H1 (cell line): ENCODE data around the gene NEGR1. TPM values are rescaled to one million over a fixed set of nuclear protein-coding genes. Genes with fewer than 3 reads are reported as not detected.

Experiments
- CTCF ChIA-PET: fragments of 300-600 bp; sonication (Branson Sonifier 250); formaldehyde crosslinking; loops from one replicate; lab custom pipeline; 2021; ENCODE audit not compliant: partially characterized antibody; lab: Charles Lee
- POLR2A ChIA-PET: fragments of 300-600 bp; sonication (Branson Sonifier 250); formaldehyde crosslinking; loops from one replicate; lab custom pipeline; 2021; ENCODE audit warnings: inconsistent platforms; ENCODE audit not compliant: partially characterized antibody; lab: Charles Lee
- DNase-seq, 2 experiments: peaks; one replicate each; pipeline versions ENCODE4 v3.0.0 to v3.0.0-alpha.2; 2010 to 2022; ENCODE audit warnings: low spot score in 2 of 2, low read depth in 1 of 2, mixed read lengths in 1 of 2
- FAIRE-seq: peaks from 2 replicates; lab custom pipeline; 2011; peaks lifted over from hg19 to GRCh38; lab: Jason Lieb, UNC
- H2AFZ ChIP-seq: 2 replicates; pipeline ENCODE4 v1.8.1; 2012; ENCODE audit warnings: low read length, inconsistent platforms
- H2AK5ac ChIP-seq: 2 replicates; pipeline ENCODE4 v1.6.1; 2013; ENCODE audit warnings: low read depth, low read length
- H2BK120ac ChIP-seq: replicated peaks from 2 replicates; pipeline ENCODE3; 2013; ENCODE audit warnings: low read depth, low read length, inconsistent platforms
- H2BK12ac ChIP-seq: 2 replicates; pipeline ENCODE4 v1.6.1; 2013; ENCODE audit warnings: low read depth, low read length
- H2BK15ac ChIP-seq: 2 replicates; pipeline ENCODE4 v1.6.1; 2013; ENCODE audit warnings: low read length
- H2BK20ac ChIP-seq: 2 replicates; pipeline ENCODE4 v1.6.1; 2013; ENCODE audit warnings: low read length
- H2BK5ac ChIP-seq: 2 replicates; pipeline ENCODE4 v1.6.1; 2013; ENCODE audit warnings: low read depth, low read length
- H3K14ac ChIP-seq: 2 replicates; pipeline ENCODE4 v1.6.1; 2013; ENCODE audit warnings: inconsistent platforms; ENCODE audit not compliant: insufficient read length
- H3K18ac ChIP-seq: 2 replicates; pipeline ENCODE4 v1.6.1; 2013; ENCODE audit warnings: low read length; ENCODE audit errors: extremely low read depth
- H3K23ac ChIP-seq: 2 replicates; pipeline ENCODE4 v1.6.1; 2013; ENCODE audit warnings: inconsistent platforms; ENCODE audit not compliant: insufficient read length
- H3K23me2 ChIP-seq: 2 replicates; pipeline ENCODE4 v1.6.1; 2013; ENCODE audit warnings: low read depth, low read length
- H3K27ac ChIP-seq: 2 replicates; pipeline ENCODE4 v1.6.1; 2011; ENCODE audit warnings: low read depth, low read length, inconsistent platforms
- H3K27me3 ChIP-seq, 4 experiments: replicated peaks in 1 of 4; 1 replicate in 1 of 4; 2 replicates in 3 of 4; pipeline versions ENCODE4 v1.6.1 to v1.8.1; 2011 to 2013; ENCODE audit warnings: low read length in 3 of 4, mild to moderate bottlenecking in 3 of 4, inconsistent platforms in 2 of 4, mixed read lengths in 2 of 4, moderate library complexity in 1 of 4; ENCODE audit not compliant: control insufficient read depth in 3 of 4, insufficient read depth in 3 of 4; ENCODE audit errors: extremely low read depth in 1 of 4
- H3K36me3 ChIP-seq, 4 experiments: 2 replicates each; pipeline versions ENCODE4 v1.6.1 to v1.8.1; 2011 to 2013; ENCODE audit warnings: mild to moderate bottlenecking in 4 of 4, low read length in 3 of 4, moderate library complexity in 2 of 4, control low read depth in 1 of 4, inconsistent platforms in 1 of 4; ENCODE audit not compliant: insufficient read depth in 4 of 4, control insufficient read depth in 2 of 4
- H3K4ac ChIP-seq: replicated peaks from 2 replicates; pipeline ENCODE3; 2013; ENCODE audit warnings: low read length, low read depth, mixed read lengths, inconsistent platforms; ENCODE audit not compliant: insufficient read length
- H3K4me1 ChIP-seq, 4 experiments: replicated peaks in 1 of 4; 1 replicate in 1 of 4; 2 replicates in 3 of 4; pipeline versions ENCODE4 v1.6.1 to v1.8.1; 2011 to 2013; ENCODE audit warnings: low read length in 3 of 4, inconsistent platforms in 2 of 4, mixed read lengths in 1 of 4; ENCODE audit not compliant: insufficient read depth in 4 of 4, control insufficient read depth in 3 of 4
- H3K4me2 ChIP-seq, 2 experiments: 2 replicates each; pipeline versions ENCODE4 v1.6.1 to v1.8.1; 2011 to 2013; ENCODE audit warnings: low read depth in 2 of 2, low read length in 2 of 2, control low read depth in 1 of 2, inconsistent platforms in 1 of 2, mild to moderate bottlenecking in 1 of 2; ENCODE audit not compliant: insufficient read depth in 1 of 2
- H3K4me3 ChIP-seq, 4 experiments: fragments of 200-600, 300-600 bp in 1 of 4; sonication (generic), shearing (Covaris generic), sonication (Bioruptor Twin) in 1 of 4; 2 replicates each; pipeline versions ENCODE4 v1.5.1 to v1.8.1; 2011 to 2016; ENCODE audit warnings: low read length in 4 of 4, low read depth in 3 of 4, control low read depth in 2 of 4, inconsistent platforms in 2 of 4, mild to moderate bottlenecking in 2 of 4, mixed read lengths in 1 of 4, moderate library complexity in 1 of 4; ENCODE audit not compliant: insufficient read depth in 2 of 4; ENCODE audit errors: extremely low read depth in 1 of 4
- H3K56ac ChIP-seq: replicated peaks from 2 replicates; pipeline ENCODE3; 2013; ENCODE audit warnings: low read depth, mild to moderate bottlenecking, mixed read lengths, low read length, inconsistent platforms; ENCODE audit not compliant: insufficient read length
- H3K79me1 ChIP-seq: 2 replicates; pipeline ENCODE4 v1.6.1; 2013; ENCODE audit warnings: low read depth, low read length, control low read depth
- H3K79me2 ChIP-seq, 2 experiments: 2 replicates each; pipeline versions ENCODE4 v1.6.1 to v1.8.1; 2012 to 2013; ENCODE audit warnings: low read length in 2 of 2, mild to moderate bottlenecking in 2 of 2, inconsistent platforms in 1 of 2; ENCODE audit not compliant: insufficient read depth in 2 of 2, control insufficient read depth in 1 of 2
- H3K9ac ChIP-seq, 4 experiments: replicated peaks in 1 of 4; 1 replicate in 1 of 4; 2 replicates in 3 of 4; pipeline versions ENCODE4 v1.6.1 to v1.8.1; 2011 to 2013; ENCODE audit warnings: low read depth in 3 of 4, low read length in 3 of 4, control low read depth in 2 of 4, mild to moderate bottlenecking in 2 of 4, moderate library complexity in 2 of 4, inconsistent platforms in 1 of 4; ENCODE audit errors: extremely low read depth in 1 of 4
- H3K9me3 ChIP-seq, 2 experiments: 2 replicates each; pipeline versions ENCODE4 v1.6.1 to v1.8.1; 2012 to 2013; ENCODE audit warnings: mild to moderate bottlenecking in 2 of 2, moderate library complexity in 2 of 2, control low read depth in 1 of 2, inconsistent platforms in 1 of 2, low read depth in 1 of 2, low read length in 1 of 2, mixed read lengths in 1 of 2; ENCODE audit not compliant: insufficient read depth in 2 of 2
- H4K20me1 ChIP-seq, 2 experiments: replicated peaks in 1 of 2; 2 replicates each; pipeline versions ENCODE3 to v1.8.1; 2011 to 2013; ENCODE audit warnings: inconsistent platforms in 2 of 2, low read length in 2 of 2, mild to moderate bottlenecking in 1 of 2; ENCODE audit not compliant: insufficient read depth in 2 of 2, control insufficient read depth in 1 of 2
- H4K5ac ChIP-seq: 2 replicates; pipeline ENCODE4 v1.6.1; 2013; ENCODE audit warnings: low read length, low read depth, mixed read lengths, inconsistent platforms; ENCODE audit not compliant: insufficient read length
- H4K8ac ChIP-seq: 2 replicates; pipeline ENCODE4 v1.8.0; 2013; ENCODE audit warnings: mild to moderate bottlenecking, moderate library complexity, low read length, inconsistent platforms; ENCODE audit not compliant: insufficient read depth; ENCODE audit errors: extremely low read depth
- H4K91ac ChIP-seq: replicated peaks from 2 replicates; pipeline ENCODE3; 2013; ENCODE audit warnings: low read length, mixed read lengths, inconsistent platforms; ENCODE audit not compliant: insufficient read length
- ATF3 ChIP-seq: IDR thresholded peaks from 2 replicates; pipeline ENCODE4 v1.6.1; 2011; ENCODE audit warnings: low read depth, mild to moderate bottlenecking, low read length; ENCODE audit not compliant: insufficient read depth
- CBX5 ChIP-seq: fragments of 300-800, 300-1000 bp; sonication (generic); IDR thresholded peaks from 2 replicates; pipeline ENCODE4 v1.7.1; 2016; ENCODE audit warnings: antibody characterized with exemption, low read length, low read depth
- CTBP2 ChIP-seq: IDR thresholded peaks from 2 replicates; pipeline ENCODE4 v1.7.0; 2011; ENCODE audit warnings: borderline replicate concordance, mild to moderate bottlenecking, moderate library complexity, mixed read lengths, low read length; ENCODE audit not compliant: insufficient read depth, insufficient read length
- GTF2F1 ChIP-seq: IDR thresholded peaks from 2 replicates; pipeline ENCODE4 v1.6.1; 2012; ENCODE audit warnings: low read depth, low read length, improper control_type of control experiment, borderline replicate concordance
- HDAC6 ChIP-seq: IDR thresholded peaks from one replicate; pipeline ENCODE4 v1.7.1; 2012; ENCODE audit warnings: low read depth, mild to moderate bottlenecking, inconsistent platforms, low read length, moderate library complexity
- NANOG ChIP-seq: IDR thresholded peaks from 2 replicates; pipeline ENCODE4 v1.6.1; 2011; ENCODE audit warnings: low read length, low read depth, mild to moderate bottlenecking, inconsistent platforms; ENCODE audit not compliant: insufficient read depth, poor library complexity, severe bottlenecking
- NRF1 ChIP-seq: IDR thresholded peaks from 2 replicates; pipeline ENCODE4 v1.6.1; 2011; ENCODE audit warnings: mild to moderate bottlenecking, low read depth, low read length, improper control_type of control experiment
- POLR2A ChIP-seq, 2 experiments: IDR thresholded peaks; 1 replicate in 1 of 2; 2 replicates in 1 of 2; pipeline ENCODE4 v1.6.1; 2011; ENCODE audit warnings: low read depth in 2 of 2, low read length in 2 of 2, mild to moderate bottlenecking in 2 of 2; ENCODE audit errors: control extremely low read depth in 1 of 2
- RBBP5 ChIP-seq: IDR thresholded peaks from 2 replicates; pipeline ENCODE4 v1.7.1; 2012; ENCODE audit warnings: low read depth, mild to moderate bottlenecking, inconsistent platforms, low read length, moderate library complexity, borderline replicate concordance
- SIN3A ChIP-seq, 2 experiments: IDR thresholded peaks in 1 of 2; conservative IDR thresholded peaks in 1 of 2; 2 replicates each; pipeline ENCODE4 v1.6.1; 2011 to 2012; ENCODE audit warnings: low read length in 2 of 2, improper control_type of control experiment in 1 of 2, low read depth in 1 of 2, mild to moderate bottlenecking in 1 of 2
- SP2 ChIP-seq: IDR thresholded peaks from 2 replicates; pipeline ENCODE4 v1.6.1; 2012; ENCODE audit warnings: mild to moderate bottlenecking, low read length, inconsistent platforms
- TAF1 ChIP-seq: IDR thresholded peaks from 2 replicates; pipeline ENCODE4 v1.6.1; 2011; ENCODE audit warnings: mild to moderate bottlenecking, low read depth, low read length
- YY1 ChIP-seq: IDR thresholded peaks from 2 replicates; pipeline ENCODE4 v1.6.1; 2011; ENCODE audit warnings: low read depth, mild to moderate bottlenecking, low read length
- polyA plus RNA-seq, 7 experiments: library from polyadenylated mRNA; depleted of rRNA in 3 of 7; stranded (reverse) in 5 of 7; unstranded in 2 of 7; fragments of >200 nt in 5 of 7; fragments of 200-250 nt in 2 of 7; gene quantifications; 1 replicate in 5 of 7; 2 replicates in 1 of 7; 4 replicates in 1 of 7; pipeline versions ENCODE4 v1.2.1 to v1.2.3, GENCODE V29; 2011 to 2013; ENCODE audit warnings: missing spikeins in 2 of 7, mixed read lengths in 2 of 7
- total RNA-seq: library from RNA; stranded (reverse); fragmentation: NEBNext Ultra II Directional; extraction: Animal tissue kit (Norgen Biotek cat#: 25700); gene quantifications from 2 replicates; pipeline ENCODE4 v1.2.1, GENCODE V29; 2021

Gene NEGR1
- total and polyA plus RNA-seq, 2 of the 8 experiments (the other 6 are each of a cell fraction or from before 2014, with no cell fraction given): 0.71 to 1.3 TPM

- Histone ChIP-seq H4K91ac (no peak overlapping the region), H3K27ac (no peak overlapping the region), H3K9ac (no peak overlapping the region), H4K20me1 (no peaks in the 10 kb centered on the region), H3K4me3 (no peak overlapping the region), H3K56ac (no peak overlapping the region), H3K23ac (no peak overlapping the region), H2AK5ac (no peak overlapping the region), H3K18ac (no peak overlapping the region), H3K27me3 (no peaks in the 10 kb centered on the region), H3K79me2 (no peaks in the 10 kb centered on the region), H2AFZ (no peak overlapping the region), H2BK15ac (no peak overlapping the region), H3K4me1 (no peaks in the 10 kb centered on the region), H3K79me1 (no peaks in the 10 kb centered on the region), H2BK20ac (no peak overlapping the region), H2BK120ac (no peak overlapping the region), H3K4me2 (no peak overlapping the region), H4K8ac (no peak overlapping the region), H3K4ac (no peak overlapping the region), H2BK12ac (no peak overlapping the region), H3K9me3 (no peaks in the 10 kb centered on the region), H4K5ac (no peak overlapping the region), H3K14ac (no peak overlapping the region), H3K23me2 (no peaks in the 10 kb centered on the region), H3K36me3 (no peaks in the 10 kb centered on the region), H2BK5ac (no peak overlapping the region)
- TF ChIP-seq YY1 (no peak), RBBP5 (no peak), ATF3 (no peak), NANOG (no peak), TAF1 (no peak), CBX5 (no peak), NRF1 (no peak), SP2 (no peak), SIN3A (conservative IDR thresholded peaks at IDR 0.05 in 1 of 2, IDR thresholded peaks at IDR 0.05 in 1 of 2; ENCODE audit: low read depth in 1 of 2, low read length in 2 of 2) (no peak), GTF2F1 (no peak), CTBP2 (no peak), HDAC6 (no peak), POLR2A (IDR thresholded peaks at IDR 0.05; ENCODE audit: control extremely low read depth in 1 of 2, low read depth in 2 of 2, low read length in 2 of 2) (no peak)
- ChIA-PET POLR2A (no interaction called here), CTCF (no interaction called here)
- DNase-seq (no peak), FAIRE-seq (no peak)
Observed at GRCh38 chr1:72253132-72253531, 29.2 kb downstream of the NEGR1 start.
